Measurements from ENCODE around the gene CYBC1.

Gene CYBC1

DNA sequence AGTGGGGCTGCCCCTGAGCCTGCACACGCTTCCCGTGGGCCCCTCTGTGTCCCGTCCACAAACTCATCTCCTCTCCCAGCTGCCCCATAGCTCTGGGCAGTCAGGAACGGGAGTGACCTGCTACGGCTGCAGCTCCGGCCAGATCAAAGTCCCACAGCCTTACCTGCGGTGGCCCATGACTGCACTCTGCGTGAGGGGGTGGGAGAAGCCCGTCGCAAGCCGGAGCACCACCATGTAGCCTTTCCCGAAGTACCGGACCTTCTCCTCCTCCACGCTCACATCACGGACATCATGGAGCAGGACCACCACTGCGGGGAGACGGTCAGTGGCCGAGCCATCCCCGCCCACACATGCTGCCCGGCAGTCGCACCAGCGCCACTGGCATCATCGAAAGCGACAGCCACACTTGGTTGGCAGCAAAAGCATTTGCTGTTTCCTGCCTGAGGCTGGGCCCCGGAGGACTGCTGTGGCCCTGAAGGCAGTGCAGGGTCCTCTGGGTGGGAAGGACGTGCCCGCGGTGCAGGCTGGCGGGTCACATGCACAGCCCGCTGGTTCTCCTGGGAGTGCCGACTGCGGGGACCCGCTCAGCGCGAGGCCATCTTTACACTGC, 6.2 kb downstream of the CYBC1 start:
- Histone ChIP-seq H3K79me1 (ENCODE audit: low read length) (no peaks in the 10 kb centered on the region), H2AFZ (ENCODE audit: insufficient read depth, low read length, poor library complexity) (no peak overlapping the region), H3K4me2 (ENCODE audit: low read length) (no peak overlapping the region), H2BK12ac (ENCODE audit: low read length) (no peak overlapping the region), H3K9ac (ENCODE audit: low read length) (no peak overlapping the region), H2BK5ac (ENCODE audit: low read depth, low read length, poor library complexity) (no peak overlapping the region), H3K14ac (ENCODE audit: low read length) (no peak overlapping the region), H4K12ac (ENCODE audit: low read depth, low read length) (no peak overlapping the region), H4K8ac (ENCODE audit: low read depth, low read length) (no peak overlapping the region), H3K79me2 (ENCODE audit: control insufficient read depth, insufficient read depth, low read length, poor library complexity) (no peaks in the 10 kb centered on the region), H3K4ac (ENCODE audit: low read depth, low read length) (no peak overlapping the region), H3K36me3 (ENCODE audit: control insufficient read depth in 1 of 2, insufficient read depth in 2 of 2, low read length in 2 of 2) (peaks cover 44 to 50% of the 10 kb centered on the region in 2 experiments), H3K4me3 (ENCODE audit: low read depth, low read length) (no peak overlapping the region), H4K91ac (ENCODE audit: low read depth, low read length) (no peak overlapping the region), H3K4me1 (ENCODE audit: control insufficient read depth in 1 of 2, insufficient read depth in 2 of 2, low read length in 2 of 2) (peaks cover 2 to 5% of the 10 kb centered on the region in 2 experiments), H3K27ac (ENCODE audit: low read depth, low read length) (no peak overlapping the region), H3K23ac (ENCODE audit: low read length) (no peak overlapping the region), H3K18ac (ENCODE audit: low read length) (no peak overlapping the region), H3K9me3 (ENCODE audit: insufficient read depth, low read depth, low read length) (no peaks in the 10 kb centered on the region), H2BK120ac (ENCODE audit: insufficient read depth, low read length, poor library complexity) (no peak overlapping the region), H3K27me3 (ENCODE audit: insufficient read depth, low read length) (no peaks in the 10 kb centered on the region), H2AK5ac (ENCODE audit: low read length) (no peak overlapping the region)
- WGBS (ENCODE audit: extremely low coverage, insufficient coverage, insufficient read length): no CpG with 5 or more reads among the region's 35 CpGs
- no peak for DNase-seq

DNA sequence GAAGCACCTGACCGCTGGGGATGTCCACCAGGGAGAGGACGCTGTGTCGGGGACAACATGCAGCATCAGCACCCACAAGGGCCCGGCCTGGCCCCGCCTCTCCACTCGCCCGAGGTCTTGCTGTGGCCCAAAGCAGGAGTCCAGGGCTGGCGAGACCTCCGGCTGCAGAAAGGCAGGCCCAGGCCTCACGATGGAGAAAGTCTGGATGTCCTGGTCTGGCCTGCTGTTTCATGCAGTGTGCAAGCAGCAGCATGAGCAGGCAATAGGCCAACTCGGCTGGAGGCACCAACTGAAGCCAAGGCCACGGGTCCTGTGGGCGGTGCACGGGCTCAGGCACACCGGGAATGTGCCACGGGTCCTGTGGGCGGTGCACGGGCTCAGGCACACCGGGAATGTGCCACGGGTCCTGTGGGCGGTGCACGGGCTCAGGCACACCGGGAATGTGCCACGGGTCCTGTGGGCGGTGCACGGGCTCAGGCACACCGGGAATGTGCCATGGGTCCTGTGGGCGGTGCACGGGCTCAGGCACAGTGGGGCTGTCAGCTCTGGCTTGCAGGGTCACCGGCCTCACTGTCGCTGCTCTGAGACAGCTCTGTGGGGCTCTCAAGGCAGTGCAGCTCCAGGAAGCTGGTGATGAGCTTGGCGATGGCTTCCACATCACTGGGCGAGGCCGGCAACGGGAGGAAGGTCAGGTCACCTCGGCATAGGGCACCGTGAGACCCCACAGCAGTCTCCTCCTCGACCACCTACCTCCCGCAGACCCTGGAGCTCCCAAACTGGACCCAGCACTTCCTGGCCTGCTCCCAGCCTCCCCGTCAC, 6.9 kb downstream of the CYBC1 start:
- Histone ChIP-seq H2AK5ac (ENCODE audit: low read length) (no peak overlapping the region), H3K9me3 (ENCODE audit: insufficient read depth, low read depth, low read length) (no peaks in the 10 kb centered on the region), H3K4me1 (ENCODE audit: control insufficient read depth in 1 of 2, insufficient read depth in 2 of 2, low read length in 2 of 2) (peaks cover 0 to 2% of the 10 kb centered on the region in 2 experiments), H3K27me3 (ENCODE audit: insufficient read depth, low read length) (no peaks in the 10 kb centered on the region), H3K9ac (ENCODE audit: low read length) (no peak overlapping the region), H3K18ac (ENCODE audit: low read length) (no peak overlapping the region), H4K12ac (ENCODE audit: low read depth, low read length) (no peak overlapping the region), H3K14ac (ENCODE audit: low read length) (no peak overlapping the region), H4K91ac (ENCODE audit: low read depth, low read length) (no peak overlapping the region), H2BK120ac (ENCODE audit: insufficient read depth, low read length, poor library complexity) (no peak overlapping the region), H3K4me2 (ENCODE audit: low read length) (no peak overlapping the region), H3K23ac (ENCODE audit: low read length) (no peak overlapping the region), H3K4me3 (ENCODE audit: low read depth, low read length) (no peak overlapping the region), H3K27ac (ENCODE audit: low read depth, low read length) (no peak overlapping the region), H3K79me2 (ENCODE audit: control insufficient read depth, insufficient read depth, low read length, poor library complexity) (no peaks in the 10 kb centered on the region), H4K8ac (ENCODE audit: low read depth, low read length) (no peak overlapping the region), H3K36me3 (ENCODE audit: control insufficient read depth in 1 of 2, insufficient read depth in 2 of 2, low read length in 2 of 2) (peaks cover 42 to 50% of the 10 kb centered on the region in 2 experiments), H3K79me1 (ENCODE audit: low read length) (no peaks in the 10 kb centered on the region), H2BK12ac (ENCODE audit: low read length) (no peak overlapping the region), H2AFZ (ENCODE audit: insufficient read depth, low read length, poor library complexity) (no peak overlapping the region), H3K4ac (ENCODE audit: low read depth, low read length) (no peak overlapping the region), H2BK5ac (ENCODE audit: low read depth, low read length, poor library complexity) (no peak overlapping the region)
- WGBS (ENCODE audit: extremely low coverage, insufficient coverage, insufficient read length): no CpG with 5 or more reads among the region's 40 CpGs
- no peak for DNase-seq

DNA sequence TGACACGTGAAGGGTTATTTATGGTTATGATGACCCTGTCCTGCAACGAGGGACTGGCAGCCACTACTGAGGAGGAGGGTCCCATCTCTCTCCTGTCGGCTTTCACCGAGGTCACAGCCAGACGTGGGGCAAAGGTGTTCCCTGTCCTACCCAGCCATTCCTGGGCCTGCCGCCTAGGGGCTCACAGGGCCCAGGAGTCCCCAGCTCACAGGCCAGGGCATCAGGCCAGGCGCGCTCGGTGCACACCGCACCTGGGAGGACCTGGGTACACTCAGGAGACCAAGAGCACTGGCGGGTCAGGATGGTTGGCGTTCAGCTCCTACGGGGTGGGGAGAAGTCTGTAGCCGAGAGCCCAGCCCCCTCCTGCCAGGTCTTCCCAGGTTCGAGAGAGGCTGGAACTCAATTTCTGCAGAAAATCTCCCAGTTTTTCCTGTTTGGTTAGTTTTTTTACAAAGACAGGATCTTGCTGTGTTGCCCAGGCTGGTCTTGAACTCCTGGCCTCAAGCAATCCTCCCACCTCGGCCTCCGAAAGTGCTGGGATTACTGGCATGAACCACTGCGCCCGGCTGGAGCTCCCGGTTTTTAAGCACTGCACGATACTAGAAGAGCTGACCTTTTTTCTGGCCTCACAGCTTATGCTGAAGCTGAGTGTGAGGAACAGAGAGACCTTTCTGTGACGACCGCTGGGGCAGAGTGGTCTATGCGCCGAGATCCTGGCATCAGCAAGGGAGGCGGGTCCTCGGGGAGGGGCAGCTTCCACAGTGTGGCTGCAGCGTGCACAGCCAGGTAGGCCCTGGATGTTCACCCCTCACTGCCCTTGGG, 7.7 kb downstream of the CYBC1 start:
- H3K9ac ChIP-seq (ENCODE audit: low read length): no peak overlapping the region
- no peak overlapping the region for H3K23ac ChIP-seq (ENCODE audit: low read length)
- H2AK5ac ChIP-seq (ENCODE audit: low read length): no peak overlapping the region
- H3K9me3 ChIP-seq (ENCODE audit: insufficient read depth, low read depth, low read length): no peaks in the 10 kb centered on the region
- no peak overlapping the region for H3K4me3 ChIP-seq (ENCODE audit: low read depth, low read length)
- peaks cover 42 to 48% of the 10 kb centered on the region in 2 experiments for H3K36me3 ChIP-seq (ENCODE audit: control insufficient read depth in 1 of 2, insufficient read depth in 2 of 2, low read length in 2 of 2)
- no peak overlapping the region for H3K4ac ChIP-seq (ENCODE audit: low read depth, low read length)
- no CpG with 5 or more reads among the region's 28 CpGs for WGBS (ENCODE audit: extremely low coverage, insufficient coverage, insufficient read length)
- no peak overlapping the region for H2BK120ac ChIP-seq (ENCODE audit: insufficient read depth, low read length, poor library complexity)
- H4K8ac ChIP-seq (ENCODE audit: low read depth, low read length): no peak overlapping the region
- H3K18ac ChIP-seq (ENCODE audit: low read length): no peak overlapping the region
- no peak overlapping the region for H3K27ac ChIP-seq (ENCODE audit: low read depth, low read length)
- H4K12ac ChIP-seq (ENCODE audit: low read depth, low read length): no peak overlapping the region
- H3K4me2 ChIP-seq (ENCODE audit: low read length): no peak overlapping the region
- no peaks in the 10 kb centered on the region for H3K79me1 ChIP-seq (ENCODE audit: low read length)
- no peak overlapping the region for H4K91ac ChIP-seq (ENCODE audit: low read depth, low read length)
- H3K14ac ChIP-seq (ENCODE audit: low read length): no peak overlapping the region
- DNase-seq: peak in 1 of 2 donors; percentile 19
- H2BK12ac ChIP-seq (ENCODE audit: low read length): no peak overlapping the region
- H2BK5ac ChIP-seq (ENCODE audit: low read depth, low read length, poor library complexity): no peak overlapping the region
- H3K4me1 ChIP-seq (ENCODE audit: control insufficient read depth in 1 of 2, insufficient read depth in 2 of 2, low read length in 2 of 2): peaks cover 0 to 2% of the 10 kb centered on the region in 2 experiments
- H3K79me2 ChIP-seq (ENCODE audit: control insufficient read depth, insufficient read depth, low read length, poor library complexity): no peaks in the 10 kb centered on the region
- H3K27me3 ChIP-seq (ENCODE audit: insufficient read depth, low read length): no peaks in the 10 kb centered on the region
- H2AFZ ChIP-seq (ENCODE audit: insufficient read depth, low read length, poor library complexity): no peak overlapping the region

DNA sequence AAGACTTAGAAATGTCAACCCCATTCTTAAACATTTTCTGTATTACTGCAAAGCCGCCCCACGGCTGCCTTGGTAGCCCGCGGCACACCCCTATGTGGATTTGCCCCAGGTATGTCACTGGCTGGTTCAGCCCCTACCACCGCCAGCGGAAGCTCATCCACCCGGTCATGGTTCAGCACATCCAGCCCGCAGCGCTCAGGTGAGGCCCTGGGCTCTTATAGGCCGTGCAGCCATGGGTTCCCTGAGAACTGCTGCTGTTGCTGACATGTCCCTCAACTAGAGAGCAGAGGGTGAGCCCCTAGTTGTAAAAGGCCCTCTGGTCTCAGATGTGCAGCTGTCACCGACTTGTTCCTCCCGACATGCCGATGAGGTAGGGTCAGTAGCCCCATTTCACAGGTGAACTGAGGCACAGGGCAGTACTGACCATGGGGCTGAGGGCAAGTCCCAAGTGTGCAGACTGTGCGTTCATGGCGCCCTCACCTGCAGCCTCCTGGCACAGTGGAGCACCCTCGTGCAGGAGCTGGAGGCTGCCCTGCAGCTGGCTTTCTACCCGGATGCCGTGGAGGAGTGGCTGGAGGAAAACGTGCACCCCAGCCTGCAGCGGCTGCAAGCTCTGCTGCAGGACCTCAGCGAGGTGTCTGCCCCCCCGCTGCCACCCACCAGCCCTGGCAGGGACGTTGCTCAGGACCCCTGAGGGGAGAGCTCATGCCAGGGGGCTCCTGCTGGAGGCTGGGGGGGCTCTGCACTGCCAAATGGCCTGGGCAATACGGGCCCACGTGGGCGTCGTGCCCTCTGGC, 8.7 kb downstream of the CYBC1 start:
- Histone ChIP-seq H4K8ac (ENCODE audit: low read depth, low read length) (no peak overlapping the region), H3K79me1 (ENCODE audit: low read length) (no peaks in the 10 kb centered on the region), H3K14ac (ENCODE audit: low read length) (no peak overlapping the region), H3K36me3 (ENCODE audit: control insufficient read depth in 1 of 2, insufficient read depth in 2 of 2, low read length in 2 of 2) (peaks cover 46 to 51% of the 10 kb centered on the region in 2 experiments), H2BK12ac (ENCODE audit: low read length) (no peak overlapping the region), H4K91ac (ENCODE audit: low read depth, low read length) (no peak overlapping the region), H2AFZ (ENCODE audit: insufficient read depth, low read length, poor library complexity) (no peak overlapping the region), H3K9ac (ENCODE audit: low read length) (no peak overlapping the region), H3K4me3 (ENCODE audit: low read depth, low read length) (no peak overlapping the region), H4K12ac (ENCODE audit: low read depth, low read length) (no peak overlapping the region), H3K4ac (ENCODE audit: low read depth, low read length) (no peak overlapping the region), H3K27ac (ENCODE audit: low read depth, low read length) (no peak overlapping the region), H3K9me3 (ENCODE audit: insufficient read depth, low read depth, low read length) (no peaks in the 10 kb centered on the region), H3K23ac (ENCODE audit: low read length) (no peak overlapping the region), H3K27me3 (ENCODE audit: insufficient read depth, low read length) (no peaks in the 10 kb centered on the region), H3K4me2 (ENCODE audit: low read length) (no peak overlapping the region), H3K4me1 (ENCODE audit: control insufficient read depth in 1 of 2, insufficient read depth in 2 of 2, low read length in 2 of 2) (peaks cover 0 to 2% of the 10 kb centered on the region in 2 experiments), H3K18ac (ENCODE audit: low read length) (no peak overlapping the region), H3K79me2 (ENCODE audit: control insufficient read depth, insufficient read depth, low read length, poor library complexity) (no peaks in the 10 kb centered on the region), H2BK5ac (ENCODE audit: low read depth, low read length, poor library complexity) (no peak overlapping the region), H2BK120ac (ENCODE audit: insufficient read depth, low read length, poor library complexity) (no peak overlapping the region), H2AK5ac (ENCODE audit: low read length) (no peak overlapping the region)
- WGBS (ENCODE audit: extremely low coverage, insufficient coverage, insufficient read length): no CpG with 5 or more reads among the region's 27 CpGs
- DNase-seq: peak; percentile 92
